Hippocampal formation (tissue), 2 donors: ENCODE results near the gene RNF17.

Experiments used
- DNase-seq, 2 donors: peaks; one replicate each; lab custom pipeline; 2025; lab: John Stamatoyannopoulos, UW

Gene RNF17

DNA sequence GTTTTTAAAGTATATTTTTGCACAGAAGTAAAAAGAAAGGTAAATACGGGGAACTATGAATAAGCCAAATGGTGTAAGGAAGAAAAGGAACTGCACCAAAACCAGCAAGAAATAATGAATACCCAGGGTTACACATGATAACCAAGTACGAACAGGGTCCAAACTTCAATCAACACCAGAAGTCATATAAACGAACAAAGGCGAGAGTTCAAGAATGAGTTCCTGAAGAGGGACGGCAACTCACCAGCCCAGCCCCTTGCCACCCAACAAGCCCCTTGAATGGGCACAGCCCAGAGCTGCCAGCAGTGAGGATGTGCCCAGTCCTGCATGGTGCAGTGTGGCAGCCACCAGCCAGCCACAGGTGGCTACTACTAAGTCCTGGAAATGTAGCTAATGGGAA lies 132.1 kb downstream of the RNF17 start:
- no peak for DNase-seq

DNA sequence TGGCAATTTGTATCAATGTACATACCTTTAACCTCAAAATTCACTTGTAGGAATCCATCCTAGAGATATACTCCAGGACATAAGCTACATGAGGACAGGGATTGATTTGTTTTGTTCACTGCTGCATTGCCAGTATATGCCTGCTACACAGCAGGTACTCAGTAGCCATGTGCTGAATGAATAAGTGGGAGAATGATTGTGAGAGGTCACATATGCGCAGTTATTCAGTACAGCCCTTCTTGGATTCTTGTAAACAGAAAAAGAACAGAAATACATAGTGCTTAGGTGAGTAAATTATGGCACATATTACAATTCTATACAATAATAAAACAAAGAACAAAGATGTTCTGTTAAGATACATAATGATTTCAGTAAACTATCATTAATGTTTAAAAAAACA lies 133.3 kb downstream of the RNF17 start:
- DNase-seq = no peak

DNA sequence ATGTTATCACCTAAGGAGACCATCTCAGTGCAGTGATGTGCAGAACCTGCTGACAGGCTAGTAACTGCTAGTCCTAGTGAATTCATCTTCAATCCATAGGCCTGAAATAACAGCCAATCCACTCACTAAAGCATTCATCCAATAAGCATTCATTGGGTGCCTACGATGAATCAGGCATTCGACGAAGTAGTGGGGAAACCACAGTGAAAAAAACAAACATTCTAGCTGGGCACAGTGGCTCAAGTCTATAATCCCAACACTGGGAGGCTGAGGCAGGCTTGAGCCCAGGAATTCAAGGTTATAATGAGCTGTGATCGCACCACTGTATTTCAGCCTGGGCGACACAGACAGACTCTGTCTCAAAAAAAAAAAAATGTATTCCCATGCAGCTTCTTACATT lies 135.6 kb downstream of the RNF17 start:
- no peak for DNase-seq

DNA sequence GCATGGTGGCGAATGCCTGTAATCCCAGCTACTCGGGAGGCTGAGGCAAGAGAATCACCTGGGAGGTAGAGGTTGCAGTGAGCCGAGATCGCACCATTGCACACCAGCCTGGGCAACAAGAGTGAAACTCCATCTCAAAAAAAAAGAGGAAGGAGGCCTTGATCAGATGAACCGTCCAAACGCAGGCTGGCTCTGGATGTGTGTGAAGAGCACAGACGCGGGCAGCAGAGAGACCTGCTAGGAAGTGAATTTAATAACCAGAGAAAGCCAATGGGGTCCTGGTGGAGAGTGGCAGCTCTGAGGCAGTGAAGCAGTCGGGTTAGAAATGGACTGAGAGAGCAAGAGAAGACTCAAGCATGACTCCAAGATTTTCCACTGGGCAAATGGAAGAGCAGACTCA lies 136.5 kb downstream of the RNF17 start:
- no peak for DNase-seq

DNA sequence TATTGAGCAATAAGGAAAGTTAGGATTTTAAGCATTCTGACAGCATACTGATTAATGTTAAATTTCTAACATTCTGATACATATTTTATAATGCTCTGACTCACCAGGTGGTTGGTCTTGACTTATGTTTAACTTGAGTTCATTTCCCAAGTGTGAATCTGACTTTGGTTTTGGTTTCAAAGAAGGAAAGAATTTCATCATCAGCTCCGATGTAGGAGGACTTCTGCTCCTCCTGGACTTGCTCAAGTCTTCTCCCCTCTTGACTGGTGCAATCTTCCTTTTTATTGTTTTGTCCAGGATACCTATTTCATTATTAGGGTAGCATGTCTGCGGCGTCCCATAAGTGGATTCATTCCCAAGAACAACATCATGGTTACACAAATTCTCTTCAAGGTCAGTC lies 141.3 kb downstream of the RNF17 start:
- no peak for DNase-seq

DNA sequence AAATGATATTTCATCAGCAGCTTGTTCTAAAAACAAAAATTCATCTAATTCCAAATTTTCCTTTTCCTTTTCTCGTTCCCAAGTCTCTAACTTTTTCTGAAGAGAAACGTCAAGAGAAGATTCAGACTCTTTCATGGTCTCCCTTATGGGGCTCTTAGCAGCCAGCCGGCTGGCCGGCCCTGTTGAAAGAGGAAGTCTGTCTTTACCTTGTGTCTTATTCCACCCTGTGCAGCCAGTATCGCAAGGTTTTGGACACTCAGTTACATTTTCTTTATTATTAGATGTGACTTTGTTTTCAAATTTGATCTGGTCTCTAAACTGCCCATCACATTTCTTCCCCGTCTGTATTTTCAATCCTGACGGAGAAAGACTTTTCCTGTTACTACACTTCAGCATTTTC lies 142.3 kb downstream of the RNF17 start:
- no peak for DNase-seq

DNA sequence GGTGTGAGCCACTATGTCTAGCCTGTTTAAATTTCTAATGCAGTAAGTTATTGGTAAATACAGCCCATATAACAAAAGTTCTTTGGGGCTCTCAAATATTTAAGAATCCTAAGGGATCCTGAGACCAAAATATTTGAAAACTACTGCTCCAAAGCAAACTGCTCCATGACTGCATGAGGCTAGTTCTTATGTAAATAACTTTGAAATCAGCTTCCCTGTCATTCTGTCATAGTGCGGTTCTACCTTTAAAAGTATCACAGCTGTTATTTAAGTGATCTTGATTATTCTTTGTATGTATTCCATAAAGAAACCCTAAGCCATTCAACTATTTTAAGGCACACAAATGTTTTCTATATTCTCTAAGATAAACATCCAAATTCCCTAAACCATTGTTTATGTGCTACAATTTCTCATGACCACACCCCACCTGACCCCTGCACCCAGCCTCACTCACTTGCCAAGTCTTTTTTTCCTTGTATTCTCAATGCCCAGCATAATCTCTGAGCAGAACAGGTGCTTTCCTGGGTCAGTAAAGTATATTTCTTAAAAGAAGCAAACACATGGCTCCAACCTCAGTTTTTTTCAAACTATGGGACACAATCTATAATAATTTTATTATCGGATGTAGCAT lies 146.6 kb downstream of the RNF17 start:
- no peak for DNase-seq

DNA sequence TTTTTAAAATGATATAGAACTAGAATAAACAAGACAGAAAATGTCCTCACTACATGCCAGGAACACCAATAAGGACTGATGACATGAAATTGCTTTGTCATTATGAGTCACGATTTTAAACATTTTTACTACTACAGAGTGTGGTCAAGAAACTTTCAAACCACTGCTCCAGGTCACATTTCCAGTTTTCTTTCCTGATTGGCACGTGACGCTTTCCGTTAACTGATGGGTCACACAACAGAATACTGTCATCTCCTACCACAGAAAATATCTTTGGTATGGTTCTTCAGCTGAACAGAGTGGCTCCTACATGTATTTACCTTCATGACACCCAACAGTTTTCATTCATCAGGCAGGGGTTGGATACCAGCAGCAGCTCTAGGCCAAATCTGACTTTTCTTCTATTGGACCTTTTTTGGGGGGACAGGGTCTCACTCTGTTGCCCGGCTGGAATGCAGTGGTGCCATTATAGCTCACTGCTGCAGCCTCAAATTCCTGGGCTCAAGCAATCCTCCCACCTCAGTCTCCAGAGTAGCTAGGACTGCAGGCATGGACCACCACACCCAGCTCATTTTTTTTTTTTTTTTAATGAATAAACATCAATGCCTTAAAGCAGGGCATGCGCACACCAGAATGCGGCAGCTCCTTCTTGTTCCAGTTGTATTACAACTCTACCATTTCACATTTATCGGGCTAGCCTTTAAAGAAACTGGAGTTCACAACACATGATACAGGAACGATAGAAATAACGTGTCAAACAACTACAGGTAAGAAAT lies 147.4 kb downstream of the RNF17 start:
- DNase-seq = no peak

DNA sequence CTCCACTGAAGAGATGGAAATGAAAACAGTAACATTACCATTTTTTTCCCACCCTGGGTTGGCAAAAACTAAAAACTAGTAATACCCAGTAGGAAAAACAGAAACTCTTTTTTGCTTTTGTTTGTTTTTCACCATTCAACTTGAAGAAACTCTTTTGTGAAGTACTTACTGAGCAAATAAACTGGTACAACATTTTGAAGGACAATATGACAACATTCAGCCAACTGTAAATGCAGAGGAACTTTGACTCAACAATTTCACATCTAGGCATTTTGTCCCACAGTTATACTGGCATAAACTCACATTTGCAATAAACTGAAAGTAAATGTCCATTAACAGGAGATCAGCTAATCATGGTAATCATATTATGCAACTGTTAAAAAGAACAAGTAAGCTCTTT lies 152.5 kb downstream of the RNF17 start:
- DNase-seq = no peak

DNA sequence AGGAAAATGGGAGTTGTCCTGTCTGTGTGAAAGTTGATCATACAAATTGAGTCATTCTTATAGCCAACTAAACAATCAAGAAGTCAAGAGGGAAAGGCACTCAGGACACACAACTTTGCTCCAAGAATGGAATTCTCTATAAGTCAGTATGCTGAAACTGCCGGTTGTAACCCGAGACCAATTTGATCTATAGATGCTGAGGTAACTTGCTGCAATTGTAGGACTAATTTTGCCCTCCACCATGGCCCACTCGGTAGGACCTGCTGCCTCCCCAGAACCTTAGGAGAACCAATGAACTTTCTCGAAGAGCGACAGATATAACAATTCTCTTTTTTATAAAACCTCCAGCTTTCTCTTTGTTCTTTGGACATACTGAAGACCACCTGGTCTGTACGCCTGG lies 157.0 kb downstream of the RNF17 start:
- DNase-seq = no peak

DNA sequence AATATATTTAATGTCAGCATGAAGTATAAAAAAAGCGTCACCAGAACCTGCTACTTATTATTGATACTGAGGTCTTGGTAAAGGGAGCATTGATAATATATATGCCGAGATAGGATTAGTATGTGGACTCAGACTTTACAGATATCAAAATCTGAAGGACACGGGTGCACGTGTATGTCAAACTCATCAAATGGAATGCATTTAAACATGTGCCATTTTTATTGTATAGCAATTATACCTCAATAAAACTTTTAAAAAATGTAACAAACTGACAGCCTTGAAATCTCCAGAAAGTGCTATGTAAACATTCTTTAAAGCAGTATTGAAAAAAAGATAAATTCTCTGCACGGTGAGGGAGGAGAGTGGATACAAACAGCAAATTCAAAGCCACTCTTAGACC lies 157.9 kb downstream of the RNF17 start:
- no peak for DNase-seq

DNA sequence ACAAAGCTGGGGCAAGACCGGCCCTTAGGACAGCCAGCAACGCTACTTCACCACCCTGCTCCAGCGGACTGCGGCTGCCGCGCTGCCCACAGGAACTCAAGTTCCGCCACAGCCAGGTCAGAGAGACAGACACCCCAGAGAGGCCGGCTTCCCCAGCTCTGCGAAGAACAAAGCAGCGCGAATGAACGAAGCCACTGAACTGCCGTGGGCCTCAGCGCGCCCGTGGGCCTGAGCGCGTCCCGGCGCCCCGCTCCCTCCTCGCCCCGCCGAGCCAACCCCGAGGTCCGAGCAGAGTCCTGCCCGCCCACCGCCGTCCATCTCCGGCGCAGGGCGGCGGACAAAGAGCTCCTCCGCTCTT lies 158.4 kb downstream of the RNF17 start:
- no peak for DNase-seq

DNA sequence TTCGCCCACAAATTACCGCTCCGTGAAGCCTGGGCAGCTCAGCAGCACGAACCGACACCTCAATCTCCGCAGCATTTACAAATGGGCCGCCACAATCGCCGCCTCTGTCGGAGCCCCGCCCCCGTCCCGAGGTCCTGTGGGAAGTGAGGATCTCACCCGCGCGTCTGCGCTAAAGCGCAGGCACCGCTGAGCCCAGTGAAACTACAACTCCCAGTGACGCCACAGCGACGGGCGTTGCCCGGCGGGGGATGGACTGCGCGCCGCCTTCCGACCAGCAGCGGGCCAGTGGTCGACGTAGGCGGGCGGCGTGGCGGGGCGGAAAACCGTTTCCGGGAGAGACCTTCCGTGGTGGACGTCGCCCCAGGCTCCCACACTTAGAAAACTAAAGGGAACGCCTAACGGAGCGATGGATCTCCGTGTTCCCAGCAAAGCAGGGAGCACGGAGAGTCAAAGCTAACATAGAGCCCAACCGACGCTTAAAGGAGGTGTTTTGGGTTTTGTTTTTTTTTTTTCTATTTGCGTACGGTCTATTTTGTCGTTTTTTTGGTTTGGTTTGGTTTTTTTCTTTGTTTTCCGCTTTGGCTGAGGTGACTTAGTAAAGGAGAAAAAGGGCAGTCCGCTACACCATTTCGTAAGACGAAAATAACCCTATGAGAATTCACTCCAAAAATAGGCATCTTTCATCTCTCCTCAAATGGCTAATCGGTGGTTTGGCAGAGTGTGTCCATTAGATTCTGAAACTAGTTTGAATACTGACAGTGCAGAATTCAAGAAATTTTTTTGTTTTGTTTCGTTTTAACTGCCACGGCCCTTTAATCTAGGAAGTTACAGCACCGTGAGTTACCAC lies 159.0 kb downstream of the RNF17 start:
- DNase-seq = peak; percentile 95

DNA sequence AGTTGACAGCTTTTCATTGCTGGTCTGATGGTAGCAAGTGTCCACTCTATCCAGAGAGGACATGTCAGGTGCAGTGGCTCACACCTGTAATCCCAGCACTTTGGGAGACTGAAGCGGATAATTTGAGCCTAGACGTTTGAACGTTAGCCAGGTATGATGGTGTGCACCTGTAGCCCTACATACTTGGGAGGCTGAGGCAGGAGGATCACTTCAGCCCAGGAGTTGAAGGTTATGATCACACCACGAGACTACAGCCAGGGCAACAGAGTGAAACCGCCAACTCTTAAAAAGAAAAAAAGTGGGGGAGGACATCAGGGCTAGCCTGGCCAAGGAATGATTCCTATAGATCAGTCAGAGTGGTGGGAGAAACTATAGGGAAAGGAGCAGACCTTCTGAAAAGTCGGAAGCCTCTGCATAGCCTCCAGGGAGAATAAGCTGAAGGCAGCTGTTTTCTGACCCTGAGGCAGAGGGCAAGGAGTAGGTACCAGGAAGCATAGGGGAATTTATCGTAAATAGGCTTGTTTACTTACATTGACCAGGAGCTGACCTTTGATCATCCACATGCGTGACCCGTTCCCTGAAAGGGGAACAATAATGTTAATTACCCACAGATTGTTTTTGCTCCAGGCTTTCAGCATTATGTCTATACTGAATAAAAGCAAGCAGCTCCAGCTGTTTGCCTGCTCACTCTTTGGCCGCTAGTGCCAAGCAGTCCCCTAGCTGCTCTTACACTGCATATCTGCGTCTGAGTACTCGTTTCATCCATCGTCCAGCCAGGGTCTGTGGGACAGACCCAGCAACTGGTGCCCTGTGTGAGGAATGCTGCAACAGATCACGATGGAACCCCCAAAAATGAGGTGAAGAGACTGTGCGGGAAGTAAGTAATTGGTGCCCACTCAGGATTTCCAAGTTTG lies 161.6 kb downstream of the RNF17 start:
- DNase-seq = no peak

DNA sequence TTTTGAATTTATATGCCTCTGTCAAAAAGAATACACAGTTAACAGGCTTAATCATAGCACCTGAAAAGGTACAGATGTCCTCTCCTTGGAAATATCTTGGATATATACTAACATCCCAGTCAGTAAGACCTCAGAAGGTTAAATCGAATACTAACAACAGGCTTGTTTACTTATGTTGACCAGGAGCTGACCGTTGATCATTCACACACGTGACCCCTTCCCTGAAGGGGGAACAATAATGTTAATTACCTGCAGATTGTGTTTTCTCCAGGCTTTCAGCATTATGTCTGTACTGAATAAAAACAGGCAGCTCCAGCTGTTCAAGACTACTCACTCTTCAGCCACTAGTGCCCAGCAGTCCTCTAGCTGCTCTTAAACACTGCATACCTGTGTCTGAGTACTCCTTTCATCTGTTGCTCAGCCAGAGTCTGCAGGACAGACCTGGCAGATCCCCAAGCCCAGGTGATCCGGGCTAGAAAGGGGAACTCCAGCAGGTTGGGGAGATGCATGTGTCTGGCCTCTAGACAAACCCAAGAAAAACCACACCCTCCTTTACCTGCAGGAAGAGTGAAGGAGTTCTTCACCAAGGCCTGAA lies 163.9 kb downstream of the RNF17 start:
- DNase-seq = no peak

DNA sequence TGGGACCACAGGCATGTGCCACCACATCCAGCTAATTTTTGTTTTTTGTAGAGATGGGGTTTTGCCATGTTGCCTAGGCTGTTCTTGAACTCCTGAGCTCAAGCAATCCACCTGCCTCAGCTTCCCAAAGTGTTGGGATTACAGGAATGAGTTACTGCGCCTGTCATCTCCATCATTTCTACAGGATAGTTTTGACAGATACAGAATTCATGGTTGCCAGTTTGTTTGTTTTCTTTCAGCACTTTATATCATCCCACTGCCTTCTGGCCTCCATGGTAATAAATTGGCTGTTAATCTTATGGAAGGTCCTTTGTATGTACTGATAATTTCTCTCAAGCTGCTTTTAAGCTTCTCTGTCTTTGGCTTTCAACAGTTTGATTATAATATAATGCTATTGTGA lies 165.2 kb downstream of the RNF17 start:
- DNase-seq = no peak
